OCI-LY7 (cell line): ENCODE data around the gene PTPN12.

Source experiments
- CTCF ChIP-seq: fragments of 200-600 bp; sonication (generic); conservative IDR thresholded peaks from 2 replicates; pipeline ENCODE4 v1.5.1; 2014; ENCODE audit warnings: mild to moderate bottlenecking, antibody characterized with exemption, low read length, moderate library complexity, mixed read lengths
- EZH2phosphoT487 ChIP-seq: fragments of 200-600 bp; sonication (generic); IDR thresholded peaks from 2 replicates; pipeline ENCODE4 v1.6.1; 2018; ENCODE audit warnings: low read depth, borderline replicate concordance, mild to moderate bottlenecking, mixed run types, antibody characterized with exemption, low read length, moderate library complexity, mixed read lengths

- TF ChIP-seq CTCF (no peak), EZH2phosphoT487 (no peak)
Measured at GRCh38 chr7:77531038-77531437, 6.1 kb upstream of the PTPN12 start.
